HEK293T (cell line): ENCODE results near the gene GJA4.

Source experiments
- FOXM1 ChIP-seq: fragments of 450-650 bp; IDR thresholded peaks from 2 replicates; pipeline ENCODE4 v1.6.1; 2017; ENCODE audit warnings: mild to moderate bottlenecking, borderline replicate concordance
- LEF1 ChIP-seq: fragments of 450-650 bp; IDR thresholded peaks from 2 replicates; pipeline ENCODE4 v1.6.1; 2017; ENCODE audit warnings: mild to moderate bottlenecking, borderline replicate concordance
- PKNOX1 ChIP-seq: fragments of 450-650 bp; IDR thresholded peaks from 2 replicates; pipeline ENCODE4 v1.6.1; 2016
- SP1 ChIP-seq: fragments of 450-650 bp; IDR thresholded peaks from 2 replicates; pipeline ENCODE4 v1.6.1; 2017

DNA sequence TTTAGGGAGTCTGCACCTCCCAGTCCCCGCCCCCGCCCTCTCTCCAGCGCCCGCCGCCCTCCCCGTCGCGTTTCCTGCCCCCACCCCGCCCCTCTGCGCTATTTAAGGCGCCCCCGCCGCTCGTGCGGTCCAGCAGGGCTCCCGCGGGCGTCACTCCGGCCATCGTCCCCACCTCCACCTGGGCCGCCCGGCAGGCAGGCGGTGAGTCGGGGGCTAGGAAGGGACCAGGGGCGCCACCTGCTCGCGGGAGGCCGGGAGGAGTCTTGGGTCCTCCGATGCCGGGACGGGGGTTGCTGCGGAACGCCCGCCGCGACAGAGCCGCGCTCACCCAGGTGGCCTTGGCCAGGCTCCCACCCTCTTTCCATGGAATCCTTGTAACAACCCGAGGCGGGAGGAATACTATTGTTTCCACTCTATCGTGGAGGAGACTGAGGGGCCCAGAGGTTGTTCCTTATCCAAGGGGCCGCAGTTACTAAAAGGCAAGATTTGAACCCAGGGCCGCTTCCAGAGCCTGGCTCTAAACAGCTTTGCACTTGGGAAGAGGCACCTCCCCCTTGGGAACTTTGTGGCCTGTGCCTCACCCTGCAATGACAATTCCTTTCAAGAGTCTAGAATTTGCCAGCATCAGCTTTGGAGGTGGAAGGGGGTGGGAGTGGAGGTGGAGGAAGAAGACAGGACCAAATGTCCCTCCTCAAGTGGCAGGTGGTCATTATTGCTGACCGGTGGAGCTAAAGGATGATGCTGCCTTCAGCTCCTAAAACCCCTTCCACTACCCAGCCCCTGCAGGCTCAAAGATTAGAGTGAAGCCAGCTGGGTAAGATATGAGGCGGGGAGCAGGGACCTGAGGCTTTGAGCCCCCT is at the start of gene GJA4:
- TF ChIP-seq FOXM1 (no peak), PKNOX1 (no peak), SP1 (no peak), LEF1 (no peak)
